Embryonic facial prominence (tissue), 1 donor: ENCODE results near the gene PCSK5.
"Not testable (repeated sequence)": the region's sequence is repeated elsewhere in the genome, so short reads cannot be mapped to it uniquely, and the experiment has no call there.

Experiments used
- DNase-seq: peaks from one replicate; pipeline ENCODE4 v3.0.0-alpha.2; 2016; ENCODE audit errors: extremely low spot score

Gene PCSK5

DNA sequence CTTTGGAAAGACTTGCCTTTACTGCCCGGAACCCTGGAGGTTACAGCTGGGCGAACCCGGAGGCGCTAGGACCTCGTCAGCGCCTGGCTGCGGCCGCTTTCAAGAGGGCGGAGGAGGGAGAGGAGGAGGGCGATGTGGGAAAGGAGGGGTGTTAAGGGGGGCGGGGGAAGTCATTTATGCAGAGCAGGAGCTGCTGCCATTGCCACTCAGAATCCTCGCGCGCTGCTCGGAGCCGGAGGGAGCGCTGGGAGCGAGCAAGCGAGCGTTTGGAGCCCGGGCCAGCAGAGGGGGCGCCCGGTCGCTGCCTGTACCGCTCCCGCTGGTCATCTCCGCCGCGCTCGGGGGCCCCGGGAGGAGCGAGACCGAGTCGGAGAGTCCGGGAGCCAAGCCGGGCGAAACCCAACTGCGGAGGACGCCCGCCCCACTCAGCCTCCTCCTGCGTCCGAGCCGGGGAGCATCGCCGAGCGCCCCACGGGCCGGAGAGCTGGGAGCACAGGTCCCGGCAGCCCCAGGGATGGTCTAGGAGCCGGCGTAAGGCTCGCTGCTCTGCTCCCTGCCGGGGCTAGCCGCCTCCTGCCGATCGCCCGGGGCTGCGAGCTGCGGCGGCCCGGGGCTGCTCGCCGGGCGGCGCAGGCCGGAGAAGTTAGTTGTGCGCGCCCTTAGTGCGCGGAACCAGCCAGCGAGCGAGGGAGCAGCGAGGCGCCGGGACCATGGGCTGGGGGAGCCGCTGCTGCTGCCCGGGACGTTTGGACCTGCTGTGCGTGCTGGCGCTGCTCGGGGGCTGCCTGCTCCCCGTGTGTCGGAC is at the start of gene PCSK5:
PCSK5 (plus strand) TSS at position 202 of the 805 bp plus-strand sequence; CDS start at position 711, 509 bp downstream.
- DNase-seq: peak; percentile 92

DNA sequence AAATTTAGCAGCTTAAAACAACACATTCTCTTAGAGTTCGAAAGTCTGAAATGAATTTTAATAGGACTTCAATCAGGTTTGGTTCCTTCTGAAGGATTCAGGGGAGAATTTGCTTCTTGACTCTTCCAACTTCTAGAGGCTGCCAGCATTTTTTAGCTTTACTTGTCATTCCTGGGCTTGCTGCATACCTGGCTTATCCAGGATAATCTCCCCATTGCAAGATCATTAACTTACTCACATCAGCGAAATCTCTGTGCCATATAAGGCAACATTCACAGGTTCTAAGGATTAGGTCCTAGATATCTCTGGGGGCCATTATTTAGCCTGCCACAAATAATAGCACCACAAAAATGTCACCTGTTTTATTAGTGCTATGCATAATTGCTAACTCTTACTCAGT is 46.2 kb upstream of the PCSK5 start:
- no peak for DNase-seq

GRCh38 chr9:75845806-75846205 is 44.7 kb upstream of the PCSK5 start:
- DNase-seq: no peak

DNA sequence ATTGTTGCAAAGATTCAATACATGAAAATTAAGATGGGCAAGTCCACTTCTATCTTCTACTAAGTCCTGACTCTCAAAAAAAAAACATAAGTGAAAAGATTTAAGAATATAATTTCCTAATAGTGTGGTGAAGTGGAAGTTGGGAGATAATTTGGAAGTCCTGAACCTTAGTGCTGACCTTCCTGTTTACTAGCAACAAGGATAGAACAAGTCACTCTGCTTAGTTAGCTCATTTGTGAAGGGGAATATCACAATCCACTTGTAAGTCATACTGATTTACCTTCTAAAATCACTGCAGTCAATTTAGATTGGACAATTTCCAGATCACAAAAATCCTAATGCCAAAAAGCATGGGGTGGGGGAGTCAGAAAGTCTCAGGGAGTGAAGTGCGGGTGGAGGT is 43.4 kb upstream of the PCSK5 start:
- DNase-seq: no peak

DNA sequence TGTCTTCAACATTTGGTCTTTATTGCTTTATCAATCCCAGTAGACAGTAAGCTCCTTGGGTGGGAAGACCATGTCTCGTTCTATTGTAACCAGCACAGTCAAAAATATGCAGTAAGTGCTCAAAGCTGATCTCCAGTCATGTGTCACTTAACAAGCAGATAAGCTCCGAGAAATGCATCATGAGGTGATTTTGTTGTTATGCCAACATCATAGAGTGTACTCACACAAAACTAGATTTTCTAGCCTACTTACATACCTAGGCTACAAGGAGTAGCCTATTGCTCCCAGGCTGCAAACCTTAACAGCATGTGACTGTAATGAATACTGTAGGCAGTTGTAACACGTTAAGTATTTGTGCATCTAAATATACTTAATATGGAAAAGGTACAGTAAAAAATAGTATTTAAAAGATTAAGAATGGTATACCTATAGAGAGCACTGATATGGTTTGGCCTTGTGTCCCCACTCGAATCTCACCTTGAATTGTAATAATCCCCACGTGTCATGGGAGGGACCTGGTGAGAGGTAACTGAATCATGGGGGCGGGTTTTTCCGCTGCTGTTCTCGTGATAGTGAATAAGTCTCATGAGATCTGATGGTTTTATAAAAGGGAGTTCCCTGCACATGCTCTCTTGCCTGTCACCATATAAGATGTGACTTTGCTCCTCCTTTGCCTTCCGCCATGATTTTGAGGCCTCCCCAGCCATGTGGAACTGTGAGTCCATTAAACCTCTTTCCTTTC is 39.8 kb upstream of the PCSK5 start:
- DNase-seq: no peak

GRCh38 chr9:75851917-75852316 is 38.6 kb upstream of the PCSK5 start:
- DNase-seq: no peak

- DNase-seq: no peak
Observed at GRCh38 chr9:75852746-75853145, 37.7 kb upstream of the PCSK5 start.

DNA sequence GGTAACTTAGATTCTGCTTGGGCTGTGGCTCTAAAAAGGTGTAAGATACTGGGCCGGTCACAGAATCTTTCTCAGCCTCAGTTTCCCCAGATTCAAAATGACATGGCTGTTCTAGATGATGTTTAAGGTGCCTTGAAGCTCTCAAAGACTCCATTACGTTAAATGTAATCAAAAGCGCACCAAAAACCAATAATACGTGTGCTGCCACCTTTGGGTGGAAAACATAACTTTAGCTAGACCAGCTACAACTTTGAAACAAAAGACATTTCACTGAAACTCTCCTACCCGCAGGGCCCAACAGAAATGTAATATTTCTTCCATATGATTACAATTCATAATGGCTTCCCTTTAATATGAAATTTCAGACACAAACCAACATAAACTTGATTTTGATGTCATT is 35.0 kb upstream of the PCSK5 start:
- DNase-seq: peak; percentile 17

DNA sequence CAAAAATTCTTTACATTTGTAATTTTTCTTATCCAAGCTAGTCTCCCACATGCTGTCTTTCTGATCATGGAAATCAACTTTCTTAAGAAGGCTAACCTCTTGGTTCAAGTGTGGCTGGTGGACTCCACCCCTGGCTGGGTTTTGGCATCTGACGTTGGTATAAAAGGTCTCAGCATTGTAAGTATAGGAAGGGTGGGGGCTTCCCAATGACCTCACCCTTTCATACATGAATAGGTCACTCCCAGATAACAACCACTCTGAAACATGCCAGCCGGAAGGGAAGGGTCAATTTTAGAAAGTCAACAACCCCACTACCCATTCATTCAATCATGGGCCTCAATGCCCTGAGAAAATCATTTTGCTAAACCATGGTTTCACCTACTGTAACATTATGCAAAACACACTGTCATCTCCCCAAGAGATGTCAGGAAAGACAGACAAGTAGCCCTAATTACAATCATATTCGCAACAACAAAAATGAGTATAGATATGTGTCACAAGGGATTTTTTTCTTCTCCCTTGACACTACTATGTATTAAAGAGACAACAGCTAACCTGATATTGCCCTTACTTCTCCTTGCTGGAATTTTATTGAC is 31.9 kb upstream of the PCSK5 start:
- DNase-seq: no peak

DNA sequence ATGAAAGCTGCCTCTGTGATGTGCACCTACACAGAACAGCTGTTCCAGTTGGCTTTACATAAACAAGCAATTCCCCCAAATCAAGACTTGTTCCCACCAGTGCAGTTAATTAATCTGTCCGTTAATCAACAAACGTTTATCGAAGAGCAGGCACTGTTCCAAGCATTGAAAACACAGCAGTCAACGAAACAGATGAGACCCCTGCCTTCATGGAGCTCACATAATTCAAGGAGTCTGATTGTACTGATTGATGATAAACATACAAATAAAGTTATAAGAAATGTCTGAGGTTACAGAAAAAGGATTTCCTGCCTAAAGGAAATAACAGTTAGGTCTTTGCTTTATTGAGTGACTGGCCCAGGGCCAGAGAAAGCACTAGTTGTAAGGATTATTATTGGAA is 26.2 kb upstream of the PCSK5 start:
- no peak for DNase-seq

- no peak for DNase-seq
Observed at GRCh38 chr9:75866273-75866871, 24.1 kb upstream of the PCSK5 start.

DNA sequence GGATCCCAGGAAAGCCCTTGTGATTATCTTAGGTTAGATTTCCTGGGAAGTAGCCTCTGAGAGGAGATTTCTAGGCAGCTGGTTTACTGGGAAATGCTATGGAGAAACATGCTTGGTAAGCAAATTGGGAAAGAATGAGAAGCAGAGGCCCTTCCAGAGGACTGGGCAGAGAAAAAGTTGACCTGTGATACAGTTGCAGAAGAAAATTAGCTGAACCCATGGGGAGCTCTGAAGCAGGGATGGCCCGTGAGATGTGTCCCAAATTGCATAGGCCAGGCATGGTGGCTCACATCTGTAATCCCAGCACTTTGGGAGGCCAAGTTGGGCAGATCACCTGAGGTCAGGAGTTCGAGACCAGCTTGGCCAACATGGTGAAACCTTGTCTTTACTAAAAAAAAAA is 21.9 kb upstream of the PCSK5 start:
- not testable (repeated sequence) for DNase-seq

DNA sequence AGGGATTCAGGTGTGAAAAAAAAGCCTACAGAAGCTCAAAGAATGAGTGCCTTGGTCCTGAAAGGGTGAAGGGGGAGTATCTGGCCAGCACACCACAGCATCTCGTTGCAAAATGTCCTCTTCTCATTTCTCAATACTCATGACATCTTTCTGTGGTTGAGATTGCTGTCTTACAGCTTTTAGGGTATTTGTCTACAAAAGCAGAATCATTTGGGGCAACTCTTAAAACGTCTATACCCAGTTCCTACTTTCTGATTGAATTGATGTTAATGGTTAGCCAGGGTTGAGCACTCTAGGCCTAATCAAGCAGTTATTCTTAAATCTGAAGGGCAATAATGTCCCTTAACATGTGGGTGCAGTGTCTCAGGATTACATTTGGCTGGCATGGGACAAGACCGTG is 21.2 kb upstream of the PCSK5 start:
- DNase-seq: no peak

DNA sequence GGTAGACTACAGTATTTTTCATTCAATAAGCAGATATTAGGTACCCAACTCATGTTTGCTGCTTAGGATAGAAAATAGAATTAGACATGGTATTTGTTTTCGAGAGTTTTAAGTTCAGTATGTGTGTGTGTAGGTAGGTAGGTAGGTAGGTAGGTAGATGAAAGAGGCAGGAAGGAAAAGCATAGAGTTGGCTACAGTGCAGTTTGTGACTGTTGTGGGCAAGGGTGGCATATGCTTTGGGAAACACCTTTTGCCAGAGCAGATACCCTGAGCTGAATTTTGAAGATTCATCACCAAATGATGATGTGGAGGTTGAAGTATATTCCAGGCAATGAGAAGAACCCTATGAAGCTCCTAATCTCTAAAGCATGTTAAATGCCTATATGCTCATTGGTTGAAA is 20.0 kb upstream of the PCSK5 start:
- no peak for DNase-seq

GRCh38 chr9:75871624-75872023 is 18.8 kb upstream of the PCSK5 start:
- DNase-seq: no peak

DNA sequence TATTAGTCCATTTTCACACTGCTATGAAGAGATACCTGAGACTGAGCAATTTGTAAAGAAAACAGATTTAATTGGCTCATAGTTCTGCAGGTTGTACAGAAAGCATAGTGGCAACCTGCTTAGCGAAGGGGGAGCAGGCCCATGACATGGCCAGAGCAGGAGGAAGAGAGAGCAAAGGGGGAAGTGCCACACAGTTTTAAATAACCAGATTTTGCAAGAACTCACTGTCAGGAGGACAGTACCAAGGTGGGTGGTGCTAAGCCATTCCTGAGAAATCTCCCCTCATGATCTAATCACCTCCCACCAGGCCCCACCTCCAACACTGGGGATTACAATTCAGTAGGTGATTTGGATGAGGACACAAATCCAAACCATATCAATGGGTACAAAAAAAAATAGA is 16.8 kb upstream of the PCSK5 start:
- DNase-seq: no peak

DNA sequence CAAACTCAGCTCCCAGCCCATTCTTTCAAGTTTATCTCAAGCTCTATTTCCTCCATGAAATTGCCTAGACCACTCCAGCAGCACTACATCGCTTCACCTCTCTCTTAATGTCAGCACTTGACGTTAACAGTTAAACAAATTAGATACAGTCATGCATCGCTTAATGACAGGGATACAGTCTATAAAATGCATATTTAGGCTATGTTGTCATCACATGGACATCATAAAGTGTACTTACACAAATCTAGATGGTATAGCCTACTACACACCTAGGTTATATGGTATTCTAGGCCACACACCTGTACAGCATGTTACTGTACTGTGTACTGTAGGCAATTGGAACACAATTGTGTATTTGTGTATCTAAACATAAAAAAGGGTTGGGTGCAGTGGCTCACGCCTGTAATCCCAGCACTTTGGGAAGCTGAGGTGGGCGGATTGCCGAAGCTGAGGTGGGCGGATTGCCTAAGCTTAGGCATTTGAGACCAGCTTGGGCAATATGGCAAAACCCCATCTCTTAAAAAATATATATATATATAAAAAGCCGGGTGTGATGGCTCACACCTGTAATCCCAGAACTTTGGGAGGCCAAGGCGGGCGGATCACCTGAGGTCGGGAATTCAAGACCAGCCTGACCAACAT is 13.4 kb upstream of the PCSK5 start:
- no peak for DNase-seq

GRCh38 chr9:75878488-75878860 is 12.0 kb upstream of the PCSK5 start:
- DNase-seq: no peak

DNA sequence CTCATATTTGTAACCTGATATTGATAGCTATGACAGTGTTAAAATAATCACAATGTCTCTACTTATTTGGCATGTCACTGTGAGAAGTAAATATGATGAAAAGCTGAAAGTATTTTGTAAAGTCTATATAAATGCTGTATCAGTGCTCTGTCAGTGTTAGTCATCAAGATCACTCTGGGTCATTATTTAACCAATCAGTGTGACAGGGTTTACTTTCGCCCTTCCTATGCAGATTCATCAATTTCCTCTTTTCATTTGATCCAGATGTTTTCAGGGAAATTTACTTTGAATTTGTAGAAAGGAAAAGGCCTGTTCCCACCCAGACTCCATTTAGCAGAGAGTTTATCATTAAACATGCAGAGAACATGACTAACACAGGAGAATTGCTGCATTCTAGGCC is 9.9 kb upstream of the PCSK5 start:
- no peak for DNase-seq

GRCh38 chr9:75881761-75882160 is 8.7 kb upstream of the PCSK5 start:
- no peak for DNase-seq

DNA sequence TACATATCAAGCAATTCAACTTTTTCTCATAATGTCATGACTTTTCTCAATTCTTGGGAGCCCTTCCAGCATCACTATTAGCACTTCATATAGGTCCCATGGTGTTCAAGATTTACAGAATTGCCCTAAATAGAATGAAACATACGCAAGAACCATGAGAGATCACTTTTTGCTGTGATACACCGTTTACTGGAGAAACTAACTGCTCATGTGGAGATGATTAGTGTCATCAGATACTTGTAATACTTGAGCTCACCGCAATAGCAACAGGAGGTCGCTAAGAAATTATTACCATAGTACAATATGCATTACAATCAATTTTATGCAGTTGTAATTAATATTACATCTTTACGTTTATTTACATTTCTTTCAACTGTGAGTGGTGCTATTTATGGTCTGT is 4.8 kb upstream of the PCSK5 start:
- DNase-seq: no peak

DNA sequence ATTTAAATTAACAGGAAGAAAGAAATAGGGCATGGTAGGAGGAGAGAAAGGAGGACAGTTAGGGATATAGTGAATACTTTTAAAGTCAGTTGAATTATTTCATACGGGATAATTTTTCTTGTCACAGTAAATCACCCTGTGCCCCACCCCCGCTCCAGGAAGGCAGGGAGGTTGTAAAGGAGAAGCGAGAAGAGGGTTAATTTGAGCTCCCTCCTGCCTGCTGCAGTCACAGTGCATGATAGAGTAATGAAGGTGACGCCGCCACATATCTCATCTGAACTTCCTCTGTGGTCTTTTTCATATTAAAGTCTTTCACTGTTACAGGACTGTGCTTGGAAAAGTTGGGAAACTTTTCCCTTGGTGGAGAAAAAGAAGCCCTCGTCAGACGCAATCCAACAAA is 896 bp upstream of the PCSK5 start:
- DNase-seq: no peak
